Osteoblast (primary cell): Measurements from ENCODE around the gene B3GNT7. TPM values are rescaled to one million over a fixed set of nuclear protein-coding genes. Genes with fewer than 3 reads are reported as not detected.
"Not testable (repeated sequence)": the region's sequence is repeated elsewhere in the genome, so short reads cannot be mapped to it uniquely, and the experiment has no call there.

Experiments used
- DNase-seq: peaks from one replicate; pipeline ENCODE4 v3.0.0; 2011; ENCODE audit warnings: low spot score, mixed read lengths; ENCODE audit not compliant: insufficient read length; ENCODE audit errors: missing footprints
- H2AFZ ChIP-seq: 2 replicates; pipeline ENCODE4 v1.6.0; 2011; ENCODE audit warnings: mild to moderate bottlenecking, low read length
- H3K27ac ChIP-seq: 2 replicates; pipeline ENCODE4 v1.5.1; 2011; ENCODE audit warnings: mild to moderate bottlenecking, low read depth, low read length, moderate library complexity
- H3K27me3 ChIP-seq: 2 replicates; pipeline ENCODE4 v1.6.0; 2012; ENCODE audit warnings: mild to moderate bottlenecking, control low read depth, inconsistent platforms, low read length, moderate library complexity; ENCODE audit not compliant: insufficient read depth
- H3K36me3 ChIP-seq: 2 replicates; pipeline ENCODE4 v1.5.1; 2011; ENCODE audit warnings: mild to moderate bottlenecking, low read length, control low read depth, moderate library complexity; ENCODE audit not compliant: insufficient read depth
- H3K4me1 ChIP-seq: 2 replicates; pipeline ENCODE4 v1.5.1; 2011; ENCODE audit warnings: mild to moderate bottlenecking, low read length, control low read depth, moderate library complexity; ENCODE audit not compliant: insufficient read depth
- H3K4me2 ChIP-seq: 2 replicates; pipeline ENCODE4 v1.6.0; 2011; ENCODE audit warnings: mild to moderate bottlenecking, low read length; ENCODE audit not compliant: insufficient read depth
- H3K4me3 ChIP-seq: fragments of 200-600 bp; sonication (generic); 3 replicates; pipeline ENCODE4 v1.5.1; 2012; ENCODE audit warnings: mild to moderate bottlenecking, low read length, inconsistent platforms; ENCODE audit not compliant: insufficient read depth
- H3K79me2 ChIP-seq: 2 replicates; pipeline ENCODE4 v1.6.0; 2012; ENCODE audit warnings: mild to moderate bottlenecking, low read length, control low read depth, inconsistent platforms; ENCODE audit not compliant: insufficient read depth
- H3K9me3 ChIP-seq: 2 replicates; pipeline ENCODE4 v1.5.1; 2011; ENCODE audit warnings: low read depth, low read length, control low read depth
- H4K20me1 ChIP-seq: 2 replicates; pipeline ENCODE4 v1.6.0; 2012; ENCODE audit warnings: mild to moderate bottlenecking, low read length, control low read depth; ENCODE audit not compliant: insufficient read depth
- total RNA-seq: library from RNA; depleted of rRNA; stranded (reverse); fragments of >200 nt; gene quantifications from 2 replicates; pipeline ENCODE4 v1.2.3, GENCODE V29; 2012
- TF ChIP-seq, protein P1 (sequence below): IDR thresholded peaks from 2 replicates; pipeline ENCODE4 v1.5.1; 2011; ENCODE audit warnings: mild to moderate bottlenecking, low read depth, low read length, moderate library complexity; ENCODE audit errors: extremely low read depth

B3GNT7 gene
- total RNA-seq, 1 donor = 0.72 TPM

GRCh38 chr2:231348704-231349373 is 46.7 kb upstream of the B3GNT7 start:
- no peaks in the 10 kb centered on the region for H4K20me1 ChIP-seq
- peaks cover 12% of the 10 kb centered on the region for H3K36me3 ChIP-seq
- H3K9me3 ChIP-seq = no peaks in the 10 kb centered on the region
- no peaks in the 10 kb centered on the region for H3K27me3 ChIP-seq
- no peak overlapping the region for H2AFZ ChIP-seq
- no peak overlapping the region for H3K27ac ChIP-seq
- H3K79me2 ChIP-seq = no peaks in the 10 kb centered on the region
- H3K4me1 ChIP-seq = no peaks in the 10 kb centered on the region
- TF ChIP-seq, protein P1, sequence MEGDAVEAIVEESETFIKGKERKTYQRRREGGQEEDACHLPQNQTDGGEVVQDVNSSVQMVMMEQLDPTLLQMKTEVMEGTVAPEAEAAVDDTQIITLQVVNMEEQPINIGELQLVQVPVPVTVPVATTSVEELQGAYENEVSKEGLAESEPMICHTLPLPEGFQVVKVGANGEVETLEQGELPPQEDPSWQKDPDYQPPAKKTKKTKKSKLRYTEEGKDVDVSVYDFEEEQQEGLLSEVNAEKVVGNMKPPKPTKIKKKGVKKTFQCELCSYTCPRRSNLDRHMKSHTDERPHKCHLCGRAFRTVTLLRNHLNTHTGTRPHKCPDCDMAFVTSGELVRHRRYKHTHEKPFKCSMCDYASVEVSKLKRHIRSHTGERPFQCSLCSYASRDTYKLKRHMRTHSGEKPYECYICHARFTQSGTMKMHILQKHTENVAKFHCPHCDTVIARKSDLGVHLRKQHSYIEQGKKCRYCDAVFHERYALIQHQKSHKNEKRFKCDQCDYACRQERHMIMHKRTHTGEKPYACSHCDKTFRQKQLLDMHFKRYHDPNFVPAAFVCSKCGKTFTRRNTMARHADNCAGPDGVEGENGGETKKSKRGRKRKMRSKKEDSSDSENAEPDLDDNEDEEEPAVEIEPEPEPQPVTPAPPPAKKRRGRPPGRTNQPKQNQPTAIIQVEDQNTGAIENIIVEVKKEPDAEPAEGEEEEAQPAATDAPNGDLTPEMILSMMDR = no peak
- no peak overlapping the region for H3K4me2 ChIP-seq
- no peak overlapping the region for H3K4me3 ChIP-seq
- DNase-seq = no peak

GRCh38 chr2:231349374-231349735 is 46.2 kb upstream of the B3GNT7 start:
- H3K79me2 ChIP-seq, H4K20me1 ChIP-seq, H3K27me3 ChIP-seq, H3K4me3 ChIP-seq, H3K4me2 ChIP-seq, H3K9me3 ChIP-seq, H3K27ac ChIP-seq, DNase-seq, H3K4me1 ChIP-seq, H2AFZ ChIP-seq: not testable (repeated sequence)
- H3K36me3 ChIP-seq = peaks cover 12% of the 10 kb centered on the region

DNA sequence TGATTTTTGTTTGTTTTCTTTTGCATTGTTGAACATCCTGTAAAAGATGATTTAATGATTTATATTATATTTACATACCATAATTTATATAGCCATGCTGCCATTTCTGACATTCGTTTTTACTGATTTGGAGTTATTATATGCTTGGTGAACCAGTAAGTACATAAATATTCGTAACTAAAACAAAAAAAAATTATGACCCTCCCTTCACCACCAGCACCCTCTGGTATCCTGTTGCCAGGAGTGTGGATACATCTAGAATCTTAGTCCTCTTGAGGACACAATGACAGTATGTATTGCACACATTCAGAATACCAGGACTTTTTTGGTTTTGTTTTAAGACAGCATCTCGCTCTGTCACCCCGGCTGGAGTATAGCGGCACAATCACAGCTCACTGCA is 43.9 kb upstream of the B3GNT7 start:
- no peak overlapping the region for H3K4me3 ChIP-seq
- DNase-seq = no peak
- no peaks in the 10 kb centered on the region for H3K79me2 ChIP-seq
- TF ChIP-seq, protein P1 = no peak
- no peak overlapping the region for H3K4me2 ChIP-seq
- no peaks in the 10 kb centered on the region for H3K27me3 ChIP-seq
- H3K9me3 ChIP-seq = no peaks in the 10 kb centered on the region
- no peaks in the 10 kb centered on the region for H4K20me1 ChIP-seq
- peaks cover under 1% of the 10 kb centered on the region for H3K36me3 ChIP-seq
- no peak overlapping the region for H2AFZ ChIP-seq
- no peak overlapping the region for H3K27ac ChIP-seq
- H3K4me1 ChIP-seq = no peaks in the 10 kb centered on the region

DNA sequence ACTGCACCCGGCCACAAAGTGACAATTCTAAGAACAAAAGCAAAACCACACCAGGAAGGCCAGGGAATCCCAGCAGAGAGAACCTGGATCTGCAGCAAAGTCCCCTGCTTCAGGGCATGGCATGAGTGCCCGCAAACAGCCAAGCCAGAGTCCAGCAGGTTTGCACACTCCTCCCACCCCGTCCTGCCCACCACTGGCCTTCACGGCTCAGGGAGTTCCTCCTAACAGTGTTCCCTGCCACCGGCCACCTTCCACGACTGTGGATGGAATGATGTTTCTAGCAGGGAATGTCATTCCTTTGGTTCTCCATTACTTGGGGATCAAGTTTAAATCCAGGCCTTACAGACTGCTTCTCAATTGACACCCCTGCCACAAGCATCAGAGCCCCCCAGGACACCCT is 42.0 kb upstream of the B3GNT7 start:
- DNase-seq = no peak
- Histone ChIP-seq H3K36me3 (no peaks in the 10 kb centered on the region), H2AFZ (no peak overlapping the region), H3K4me1 (no peaks in the 10 kb centered on the region), H3K79me2 (no peaks in the 10 kb centered on the region), H3K9me3 (no peaks in the 10 kb centered on the region), H3K27me3 (no peaks in the 10 kb centered on the region), H3K4me2 (no peak overlapping the region), H3K4me3 (no peak overlapping the region), H3K27ac (no peak overlapping the region), H4K20me1 (no peaks in the 10 kb centered on the region)
- TF ChIP-seq, protein P1 = no peak
